H54 (cell line): ENCODE data around the gene PPT1.
A peak's percentile ranks its signal among the peaks of the same experiment; 100 is the strongest.

ENCODE experiments used
- DNase-seq: peaks from one replicate; pipeline ENCODE4 v3.0.0; 2011; ENCODE audit warnings: low spot score, mixed read lengths; ENCODE audit not compliant: insufficient read length
- FAIRE-seq: peaks from 3 replicates; lab custom pipeline; 2011; peaks lifted over from hg19 to GRCh38; lab: Jason Lieb, UNC
- POLR2A ChIP-seq: IDR thresholded peaks from 2 replicates; pipeline ENCODE4 v1.6.1; 2011; ENCODE audit warnings: low read depth, mild to moderate bottlenecking, low read length

Gene PPT1

GRCh38 chr1:40096977-40097782 lies at the start of gene PPT1:
Gene PPT1, minus strand, starts transcription at chr1:40097252. Its CDS starts 14 bp downstream, at chr1:40097238.
- peak; percentile 91 for DNase-seq
- TF ChIP-seq POLR2A = peak; percentile 85
- FAIRE-seq = peak; percentile 66

GRCh38 chr1:40143891-40144575 lies 47.0 kb upstream of the PPT1 start:
- DNase-seq (peak; percentile 45), FAIRE-seq (peak; percentile 82)
- TF ChIP-seq POLR2A = no peak

GRCh38 chr1:40141878-40142535 lies 45.0 kb upstream of the PPT1 start:
- TF ChIP-seq POLR2A = no peak
- DNase-seq = no peak
- FAIRE-seq = no peak

GRCh38 chr1:40140211-40140973 lies 43.3 kb upstream of the PPT1 start:
- TF ChIP-seq POLR2A = no peak
- FAIRE-seq (no peak), DNase-seq (no peak)

- FAIRE-seq (no peak), DNase-seq (no peak)
- no peak for TF ChIP-seq POLR2A
Observed at GRCh38 chr1:40133839-40134238, 36.8 kb upstream of the PPT1 start.

- DNase-seq = no peak
- TF ChIP-seq POLR2A = no peak
- no peak for FAIRE-seq
Observed at GRCh38 chr1:40133312-40133665, 36.2 kb upstream of the PPT1 start.

GRCh38 chr1:40132383-40133311 lies 35.6 kb upstream of the PPT1 start:
- FAIRE-seq (no peak), DNase-seq (no peak)

GRCh38 chr1:40130892-40131291 lies 33.8 kb upstream of the PPT1 start:
- TF ChIP-seq POLR2A = no peak
- FAIRE-seq = no peak
- DNase-seq = no peak

More at GRCh38 chr1:40132383-40133311, 35.6 kb upstream of the PPT1 start:
- no peak for TF ChIP-seq POLR2A

GRCh38 chr1:40122855-40123254 lies 25.8 kb upstream of the PPT1 start:
- FAIRE-seq = no peak
- DNase-seq = no peak
- TF ChIP-seq POLR2A = no peak

GRCh38 chr1:40120128-40120527 lies 23.1 kb upstream of the PPT1 start:
- DNase-seq = no peak
- no peak for TF ChIP-seq POLR2A
- no peak for FAIRE-seq

- TF ChIP-seq POLR2A = no peak
- FAIRE-seq (no peak), DNase-seq (no peak)
Observed at GRCh38 chr1:40114400-40114799, 17.3 kb upstream of the PPT1 start.

GRCh38 chr1:40110389-40110788 lies 13.3 kb upstream of the PPT1 start:
- no peak for TF ChIP-seq POLR2A
- DNase-seq (no peak), FAIRE-seq (no peak)
